G401.6 (cell line): ENCODE data around the gene IL17RD.

ENCODE experiments used
- FAIRE-seq: peaks from 2 replicates; lab custom pipeline; 2012; peaks lifted over from hg19 to GRCh38; lab: Jason Lieb, UNC

The IL17RD gene

GRCh38 chr3:57065588-57065987 is 99.6 kb downstream of the IL17RD start:
- no peak for FAIRE-seq

GRCh38 chr3:57064572-57064971 is 100.6 kb downstream of the IL17RD start:
- FAIRE-seq = no peak

- FAIRE-seq = no peak
Observed at GRCh38 chr3:57064001-57064400, 101.2 kb downstream of the IL17RD start.

- no peak for FAIRE-seq
Observed at GRCh38 chr3:57063032-57063431, 102.1 kb downstream of the IL17RD start.

- no peak for FAIRE-seq
Observed at GRCh38 chr3:57062101-57062631, 103.0 kb downstream of the IL17RD start.

DNA sequence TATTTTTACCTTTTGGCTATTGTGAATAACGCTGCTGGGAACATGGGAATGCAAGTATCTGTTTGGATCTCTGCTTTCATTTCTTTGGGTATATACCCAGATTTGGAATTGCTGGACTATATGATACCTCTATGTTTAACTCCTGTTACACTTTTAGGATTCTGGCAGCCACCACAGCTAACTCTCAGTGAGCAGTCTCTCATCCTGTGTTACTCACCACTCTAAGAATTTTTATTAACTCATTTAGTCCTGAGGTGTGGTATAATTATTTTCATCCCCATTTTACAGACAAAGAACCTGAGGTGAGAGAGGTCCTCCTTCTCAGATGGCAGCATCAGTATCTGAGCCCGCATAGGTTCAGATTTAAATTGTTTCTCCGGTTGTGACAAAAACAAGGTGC is 103.6 kb downstream of the IL17RD start:
- no peak for FAIRE-seq

DNA sequence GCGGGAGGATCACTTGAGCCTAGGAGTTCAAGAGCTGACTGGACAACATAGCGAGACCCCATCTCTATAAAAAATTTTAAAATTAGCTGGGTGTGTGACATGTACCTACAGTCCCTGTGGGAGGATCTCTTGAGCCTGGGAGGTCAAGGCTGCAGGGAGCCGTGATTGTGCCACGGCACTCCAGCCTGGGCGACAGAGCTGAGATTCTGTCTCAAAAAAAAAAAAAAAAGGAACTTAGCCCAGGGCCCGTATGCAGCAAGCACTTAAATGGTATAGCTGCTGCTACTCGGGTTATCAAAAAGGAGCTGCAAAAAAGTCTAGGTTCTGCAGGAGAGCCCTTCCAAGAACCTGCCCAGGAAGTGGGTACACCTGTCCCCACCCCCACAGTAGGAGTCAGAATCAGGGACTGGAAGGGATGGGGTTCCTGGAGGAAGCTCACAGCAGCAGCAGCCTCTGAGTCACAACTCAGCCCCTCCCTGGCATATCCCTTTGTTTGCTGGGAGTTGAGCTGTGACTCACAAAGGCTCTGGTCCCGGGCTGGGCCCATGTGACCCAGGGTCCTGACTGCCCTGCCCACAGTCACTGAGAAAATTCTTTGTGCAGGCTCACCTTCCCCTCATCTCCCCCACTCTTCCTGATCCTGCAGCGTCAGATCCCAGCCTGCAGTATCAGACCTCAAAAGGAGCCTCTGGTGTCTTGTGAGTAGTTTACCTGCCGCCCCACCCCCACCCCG is 104.9 kb downstream of the IL17RD start, which contains the start of gene SPATA12:
Gene SPATA12 (plus strand): TSS at position 576 of the 733 bp plus-strand sequence. CDS start 13,031 bp downstream, outside the sequence.
- FAIRE-seq = no peak

- FAIRE-seq = no peak
Observed at GRCh38 chr3:57059411-57059810, 105.7 kb downstream of the IL17RD start.

DNA sequence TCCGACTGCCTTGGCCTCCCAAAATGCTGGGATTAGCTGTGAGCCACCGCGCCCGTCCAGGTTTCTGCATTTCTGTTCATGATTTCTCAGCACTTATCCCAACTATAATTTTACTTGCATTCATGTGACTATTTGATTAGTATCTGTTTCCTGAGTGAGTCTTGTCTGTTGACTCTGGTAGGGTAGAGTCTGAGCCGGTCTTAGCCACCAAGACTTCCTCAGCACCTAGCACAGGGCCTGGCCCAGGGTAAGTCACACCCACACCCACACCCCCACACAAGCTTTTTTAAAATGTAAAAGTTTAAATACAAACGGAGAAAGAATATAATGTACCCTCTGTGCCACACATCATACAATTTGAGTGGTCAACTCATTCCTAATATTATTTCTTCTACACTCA is 107.8 kb downstream of the IL17RD start:
- no peak for FAIRE-seq

- FAIRE-seq = no peak
Observed at GRCh38 chr3:57053122-57053521, 112.0 kb downstream of the IL17RD start.

DNA sequence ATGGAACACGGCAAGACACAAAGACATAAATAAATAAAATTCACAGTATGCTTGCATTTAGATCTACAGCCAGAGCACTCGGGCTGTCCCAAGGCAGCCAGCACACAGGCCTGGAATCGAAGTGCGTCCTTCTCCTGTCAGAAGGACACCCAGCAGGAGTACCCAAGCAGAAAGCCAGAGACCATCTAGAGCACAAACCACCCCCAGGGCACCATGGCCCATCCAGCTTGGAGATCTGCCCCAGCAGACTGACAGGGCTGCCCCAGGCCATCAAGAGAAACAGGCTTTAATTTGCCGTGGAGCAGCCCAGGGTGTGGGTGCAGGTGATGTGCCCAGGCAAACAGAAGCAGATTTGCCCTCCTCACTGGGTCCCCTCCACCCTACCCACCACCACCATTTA is 112.5 kb downstream of the IL17RD start:
- FAIRE-seq = no peak

DNA sequence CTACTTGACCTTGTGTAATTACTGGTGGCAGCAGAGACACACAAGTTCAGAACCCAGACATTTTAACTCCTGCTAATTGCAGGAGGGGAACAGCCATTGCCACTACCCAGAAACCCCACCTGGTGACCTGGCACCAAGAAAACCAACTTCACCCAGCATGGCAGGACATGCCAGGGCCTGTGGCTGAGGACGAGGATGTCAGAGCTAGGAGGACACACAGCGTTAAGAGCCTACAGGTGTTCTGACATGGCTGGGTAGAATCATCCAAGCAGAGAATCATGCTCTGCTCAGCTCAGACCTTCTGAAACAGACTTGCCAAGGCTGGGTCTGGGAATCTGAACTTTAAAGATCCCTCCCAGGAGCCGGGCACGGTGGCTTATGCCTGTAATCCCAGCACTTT is 116.4 kb downstream of the IL17RD start:
- FAIRE-seq = no peak

DNA sequence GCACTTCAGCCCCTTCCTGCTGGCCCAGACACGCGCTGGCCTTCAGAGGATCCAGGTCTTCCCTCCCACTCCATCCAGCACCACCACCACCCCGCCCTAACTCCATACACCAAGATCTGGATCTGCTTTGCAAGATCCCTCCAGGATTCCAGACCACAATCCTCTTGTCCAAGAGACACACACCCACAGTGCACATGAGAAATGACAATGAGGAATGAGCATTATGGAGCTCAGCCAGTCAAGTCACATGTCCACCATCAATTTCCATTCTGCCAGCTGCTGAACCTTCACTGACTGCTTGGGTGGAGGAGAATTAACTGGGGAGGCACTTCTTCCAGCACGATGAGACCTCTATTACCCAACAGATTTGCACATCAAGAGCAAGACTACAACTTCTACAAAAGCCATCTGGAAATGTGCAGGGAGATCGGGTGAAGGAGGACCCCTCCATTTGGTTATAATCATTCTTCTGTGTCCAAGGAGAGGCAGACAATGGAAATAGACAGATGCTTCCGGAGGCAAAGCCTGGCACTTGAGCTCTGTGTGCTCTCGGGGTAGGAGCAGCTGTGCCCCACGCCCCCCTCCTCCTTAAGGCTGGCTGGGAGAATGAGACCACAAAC is 117.0 kb downstream of the IL17RD start:
- no peak for FAIRE-seq

DNA sequence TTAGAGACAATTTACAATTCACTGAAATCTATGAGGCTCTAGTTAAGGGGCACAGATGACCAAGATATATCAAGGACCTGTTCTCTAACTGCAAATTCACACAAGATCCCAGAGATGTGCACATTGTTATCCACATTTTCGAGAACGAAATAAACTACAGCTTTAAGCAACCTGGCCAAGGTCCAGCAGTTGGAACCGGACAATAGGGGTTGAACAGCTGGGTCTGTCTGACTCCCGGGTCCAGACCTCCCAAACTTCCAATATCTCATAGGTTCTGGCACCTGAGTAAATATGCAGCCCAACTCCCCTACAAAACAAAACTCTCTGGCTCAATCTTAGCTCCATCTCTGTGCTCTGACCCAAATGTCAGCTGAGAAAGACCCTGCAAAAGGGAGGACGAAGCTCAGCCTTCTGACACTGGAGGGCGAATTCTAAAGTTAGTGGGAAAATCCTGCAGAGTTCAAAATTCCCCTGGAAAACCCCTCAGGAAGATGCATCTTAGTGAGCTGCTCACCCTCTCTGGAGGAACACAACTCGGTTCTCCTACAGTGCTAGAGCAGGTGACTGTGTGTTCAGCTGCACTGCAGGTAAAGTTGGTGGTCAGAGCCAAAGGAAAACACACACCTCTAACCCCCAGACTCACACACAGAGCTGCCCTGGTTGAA is 118.9 kb downstream of the IL17RD start:
- no peak for FAIRE-seq

- FAIRE-seq = no peak
Observed at GRCh38 chr3:57043518-57043917, 121.6 kb downstream of the IL17RD start.

DNA sequence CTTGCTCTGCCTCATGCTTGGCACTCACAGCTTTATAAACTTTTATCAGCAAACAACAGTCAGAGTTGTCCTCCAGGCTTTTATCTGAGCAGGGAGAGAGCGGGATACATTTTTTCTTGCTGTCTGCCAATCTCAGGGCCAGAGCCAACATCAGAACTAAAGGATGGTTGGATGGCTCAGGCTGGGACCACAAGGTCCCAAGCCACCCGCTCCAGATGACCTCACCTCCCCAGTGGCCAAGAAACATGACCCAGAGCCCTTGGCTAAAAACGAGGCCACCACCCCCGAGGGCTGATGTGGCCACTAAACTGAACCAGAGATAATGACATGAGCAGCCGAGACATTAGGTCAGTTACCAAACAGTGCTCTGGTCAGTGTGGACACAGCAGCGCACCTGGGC is 123.5 kb downstream of the IL17RD start:
- FAIRE-seq = no peak
